K562 (cell line): Measurements from ENCODE around the gene DRD2. TPM values are rescaled to one million over a fixed set of nuclear protein-coding genes. Genes with fewer than 3 reads are reported as not detected.

Experiments
- ATAC-seq: fragments of 200-7000 bp; cut with Tn5 transposase; 3 replicates; pipeline ENCODE4 v1.9.1; 2020; ENCODE audit warnings: moderate library complexity
- BruUV-seq: library from RNA; stranded (reverse); fragments of 400-500 nt; replicated peaks from 2 replicates; lab custom pipeline; 2021; lab: Mats Ljungman, UMichigan
- CTCF ChIA-PET: fragments of 300-600 bp; formaldehyde crosslinking; extraction: SDS; loops from one replicate; lab custom pipeline; 2021; ENCODE audit warnings: low intra/inter-chr PET ratio; lab: Yijun Ruan, JAX
- POLR2A ChIA-PET: fragments of 300-600, 350-650 bp; sonication (Branson Sonifier 250); formaldehyde crosslinking; extraction: SDS; loops from one replicate; lab custom pipeline; 2021; ENCODE audit warnings: antibody characterized with exemption, inconsistent platforms; lab: Yijun Ruan, JAX
- DNase-seq, 4 experiments: peaks; one replicate each; pipeline versions ENCODE4 v3.0.0 to v3.0.0-alpha.2; 2011 to 2018; ENCODE audit warnings: low spot score in 3 of 4, mixed read lengths in 3 of 4; ENCODE audit errors: extremely low read depth in 1 of 4
- FAIRE-seq: peaks from 2 replicates; lab custom pipeline; 2011; peaks lifted over from hg19 to GRCh38; lab: Jason Lieb, UNC
- H2AFZ ChIP-seq: 2 replicates; pipeline ENCODE4 v1.6.0; 2011; ENCODE audit warnings: low read depth, low read length, control low read depth, inconsistent platforms
- H3K27ac ChIP-seq: fragments of 200-600 bp; 3 replicates; pipeline ENCODE4 v1.8.0; 2011; ENCODE audit warnings: low read depth, mild to moderate bottlenecking, control low read depth, inconsistent platforms, low read length, moderate library complexity, mixed read lengths; ENCODE audit errors: extremely low read depth
- H3K27me3 ChIP-seq, 2 experiments: fragments of 300-600 bp in 1 of 2; 2 replicates in 1 of 2; 3 replicates in 1 of 2; pipeline versions ENCODE4 v1.6.0 to v1.8.0; 2011; ENCODE audit warnings: inconsistent platforms in 2 of 2, low read length in 2 of 2, mild to moderate bottlenecking in 1 of 2, mixed read lengths in 1 of 2, moderate library complexity in 1 of 2; ENCODE audit not compliant: control insufficient read depth in 2 of 2, insufficient read depth in 2 of 2
- H3K36me3 ChIP-seq: fragments of 300-600 bp; 3 replicates; pipeline ENCODE4 v1.8.0; 2011; ENCODE audit warnings: mild to moderate bottlenecking, low read length, inconsistent platforms; ENCODE audit not compliant: control insufficient read depth, insufficient read depth
- H3K4me1 ChIP-seq, 2 experiments: fragments of 200-600 bp in 1 of 2; replicated peaks in 1 of 2; 2 replicates in 1 of 2; 3 replicates in 1 of 2; pipeline versions ENCODE4 v1.5.1 to v1.8.0; 2011; ENCODE audit warnings: inconsistent platforms in 2 of 2, low read length in 2 of 2, mild to moderate bottlenecking in 1 of 2, mixed read lengths in 1 of 2, moderate library complexity in 1 of 2; ENCODE audit not compliant: control insufficient read depth in 2 of 2, insufficient read depth in 2 of 2
- H3K4me2 ChIP-seq: 2 replicates; pipeline ENCODE4 v1.6.1; 2011; ENCODE audit warnings: low read length, control low read depth, inconsistent platforms, mixed read lengths; ENCODE audit not compliant: insufficient read depth
- H3K4me3 ChIP-seq: fragments of 200-600 bp; sonication (generic), shearing (Covaris generic); 2 replicates; pipeline ENCODE4 v1.5.1; 2016; ENCODE audit warnings: control low read depth, inconsistent platforms
- H3K79me2 ChIP-seq: fragments of 200-600 bp; 3 replicates; pipeline ENCODE4 v1.8.0; 2011; ENCODE audit warnings: low read length, inconsistent platforms; ENCODE audit not compliant: control insufficient read depth, insufficient read depth
- H3K9ac ChIP-seq, 2 experiments: 2 replicates each; pipeline versions ENCODE4 v1.6.0 to v1.6.1; 2011; ENCODE audit warnings: low read depth in 2 of 2, low read length in 2 of 2, control low read depth in 1 of 2, inconsistent platforms in 1 of 2, mild to moderate bottlenecking in 1 of 2, mixed read lengths in 1 of 2; ENCODE audit not compliant: insufficient read depth in 1 of 2
- H3K9me1 ChIP-seq: one replicate; pipeline ENCODE4 v1.6.0; 2011; ENCODE audit warnings: inconsistent platforms, mild to moderate bottlenecking, low read length, moderate library complexity; ENCODE audit not compliant: control insufficient read depth, insufficient read depth
- H3K9me3 ChIP-seq: replicated peaks from 2 replicates; pipeline ENCODE4 v1.5.1; 2011; ENCODE audit warnings: low read depth, low read length, inconsistent platforms; ENCODE audit not compliant: control insufficient read depth, insufficient read depth
- H4K20me1 ChIP-seq: replicated peaks from 2 replicates; pipeline ENCODE4 v1.6.1; 2011; ENCODE audit warnings: low read length, inconsistent platforms, mixed read lengths; ENCODE audit not compliant: control insufficient read depth, insufficient read depth
- BMI1 ChIP-seq: fragments of 150-350 bp; IDR thresholded peaks from 2 replicates; pipeline ENCODE4 v1.6.1; 2014; ENCODE audit warnings: low read length
- CBFB ChIP-seq: sonication (generic); formaldehyde crosslinking; IDR thresholded peaks from 2 replicates; pipeline ENCODE4 v1.4.0; 2020; ENCODE audit warnings: mild to moderate bottlenecking, missing genetic modification reagents
- FOXP1 ChIP-seq: sonication (generic); formaldehyde crosslinking; IDR thresholded peaks from 2 replicates; pipeline ENCODE4 v1.8.0; 2022; ENCODE audit warnings: mild to moderate bottlenecking, missing genetic modification reagents
- KDM4B ChIP-seq, 2 experiments: fragments of 450-650 bp in 1 of 2; sonication (generic) in 1 of 2; IDR thresholded peaks; 2 replicates each; pipeline ENCODE4 v1.6.1; 2016 to 2017; ENCODE audit warnings: borderline replicate concordance in 2 of 2, antibody characterized with exemption in 1 of 2, low read depth in 1 of 2, mild to moderate bottlenecking in 1 of 2
- MAFF ChIP-seq: IDR thresholded peaks from 2 replicates; pipeline ENCODE4 v1.6.1; 2012; ENCODE audit warnings: low read length, improper control_type of control experiment
- NFXL1 ChIP-seq: fragments of 450-650 bp; formaldehyde crosslinking; IDR thresholded peaks from 2 replicates; pipeline ENCODE4 v1.4.0; 2021; ENCODE audit warnings: mild to moderate bottlenecking
- NFYB ChIP-seq: IDR thresholded peaks from 2 replicates; pipeline ENCODE4 v1.6.1; 2011; ENCODE audit warnings: mild to moderate bottlenecking, moderate library complexity; ENCODE audit not compliant: insufficient read length; ENCODE audit errors: extremely low read depth
- RB1 ChIP-seq: fragments of 450-650 bp; IDR thresholded peaks from 2 replicates; pipeline ENCODE4 v1.6.1; 2017; ENCODE audit warnings: low read depth, mild to moderate bottlenecking
- RBM15 ChIP-seq: fragments of 200-400 bp; formaldehyde crosslinking; IDR thresholded peaks from 2 replicates; pipeline ENCODE4 v1.6.1; 2018; ENCODE audit warnings: mild to moderate bottlenecking, low read length, moderate library complexity; ENCODE audit not compliant: insufficient read depth
- RFX7 ChIP-seq: fragments of 250-450 bp; sonication (Bioruptor Pico); IDR thresholded peaks from 2 replicates; pipeline ENCODE4 v1.5.1; 2021; ENCODE audit warnings: mild to moderate bottlenecking
- SMAD2 ChIP-seq: fragments of 150-350 bp; IDR thresholded peaks from 2 replicates; pipeline ENCODE4 v1.6.1; 2014; ENCODE audit warnings: low read depth, mild to moderate bottlenecking, low read length
- TAL1 ChIP-seq: fragments of 450-650 bp; IDR thresholded peaks from 2 replicates; pipeline ENCODE4 v1.6.1; 2016; ENCODE audit warnings: mild to moderate bottlenecking
- ZNF324 ChIP-seq: fragments of 250-450 bp; sonication (Bioruptor Pico); IDR thresholded peaks from 2 replicates; pipeline ENCODE4 v1.4.0; 2020; ENCODE audit warnings: mild to moderate bottlenecking
- WGBS: fragments of 100-300 bp; shearing (Covaris generic); methylation state at CpG from one replicate; pipeline ENCODE4 v1.1.6; 2016; ENCODE audit warnings: low coverage, mixed read lengths; ENCODE audit not compliant: insufficient coverage; ENCODE audit errors: missing lambda C conversion rate; 5-methylcytosine and 5-hydroxymethylcytosine counted together
- in situ Hi-C: fragments of 300-500 bp; cut with MboI; formaldehyde crosslinking; loops from 4 replicates; pipeline ENCODE4 v1.15.0; 2018; ENCODE audit warnings: inconsistent platforms, mixed read lengths
- intact Hi-C: fragments of 100-400 bp; cut with micrococcal nuclease; formaldehyde crosslinking; loops from 2 replicates; pipeline ENCODE4 v1.14.2; 2022
- polyA plus RNA-seq, 8 experiments: library from polyadenylated mRNA; depleted of rRNA in 4 of 8; stranded (reverse) in 5 of 8; unstranded in 3 of 8; fragments of >200 nt; fragmentation: Nextera tagmentation in 2 of 8; fragmentation: Illumina TruSeq in 1 of 8; extraction: Ambion mirVana in 2 of 8; extraction: Trizol in 1 of 8; gene quantifications; 2 replicates each; pipeline versions ENCODE4 v1.2.1 to v1.2.3, GENCODE V29; 2011 to 2014; ENCODE audit warnings: inconsistent platforms in 1 of 8, missing spikeins in 1 of 8
- total RNA-seq, 7 experiments: library from RNA; depleted of rRNA in 6 of 7; stranded (reverse); fragments of >200 nt in 6 of 7; fragmentation: Illumina TruSeq in 2 of 7; extraction: Trizol in 2 of 7; gene quantifications; 2 replicates each; pipeline versions ENCODE4 v1.2.1 to v1.2.3, GENCODE V29; 2011 to 2021; ENCODE audit warnings: low replicate concordance in 1 of 7
- TF ChIP-seq, protein P1 (sequence below): fragments of 250-450 bp; sonication (Bioruptor Pico); IDR thresholded peaks from 2 replicates; pipeline ENCODE4 v1.4.0; 2020; ENCODE audit warnings: mild to moderate bottlenecking, moderate library complexity

Gene DRD2
- total and polyA plus RNA-seq, 9 of the 15 experiments (the other 6 are each of a cell fraction or from before 2014, with no cell fraction given) = not detected

DNA sequence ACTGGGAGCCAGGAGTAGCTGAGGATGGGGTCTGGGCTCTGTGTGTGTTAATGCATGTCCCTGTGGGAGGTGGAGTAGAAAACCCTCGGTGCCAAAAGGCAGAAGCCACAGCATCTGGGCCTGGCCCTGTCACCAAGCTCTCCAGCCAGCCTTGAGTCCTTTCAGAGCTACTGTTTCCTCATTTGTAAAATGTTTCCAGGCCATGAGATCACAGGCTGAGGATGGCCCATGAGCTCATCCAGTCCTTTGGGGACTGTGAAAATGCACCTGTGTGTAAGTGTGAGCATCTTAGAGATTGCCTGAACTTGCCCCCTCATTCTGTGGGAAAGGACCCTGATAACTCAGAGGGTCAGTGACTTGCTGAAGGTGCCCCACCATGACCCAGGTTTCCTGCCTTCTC is 78.5 kb downstream of the DRD2 start:
- Histone ChIP-seq H3K9me3 (no peaks in the 10 kb centered on the region), H3K9ac (no peak overlapping the region), H3K4me2 (no peak overlapping the region), H4K20me1 (peaks cover 5% of the 10 kb centered on the region; the same call in 1 of the 2 replicates), H3K79me2 (no peaks in the 10 kb centered on the region), H3K27me3 (peaks cover 10 to 61% of the 10 kb centered on the region in 2 experiments; a peak in 4 of 5 replicates), H3K4me1 (0 out of 5 replicates have a peak, but pooled peaks cover 0 to 5% of the 10 kb centered on the region in 2 experiments), H2AFZ (no peak overlapping the region), H3K27ac (no peak overlapping the region), H3K4me3 (no peak overlapping the region), H3K36me3 (no peaks in the 10 kb centered on the region), H3K9me1 (no peaks in the 10 kb centered on the region)
- POLR2A ChIA-PET = interaction anchor here (1.0 kb wide), 1 partner anchor 11 kb away, joined by 3 read pairs; no protein-coding TSS in a partner anchor
- ATAC-seq = no peak
- in situ Hi-C loops = no loop called here
- DNase-seq = no peak
- intact Hi-C loops = no loop called here
- 0% methylated on average over 1 of the region's 1 CpG for WGBS
- FAIRE-seq = no peak
- TF ChIP-seq ZNF324 (no peak), NFYB (no peak), SMAD2 (no peak), MAFF (no peak), TAL1 (no peak)
- BruUV-seq = no TSS peak
- CTCF ChIA-PET = no interaction called here

DNA sequence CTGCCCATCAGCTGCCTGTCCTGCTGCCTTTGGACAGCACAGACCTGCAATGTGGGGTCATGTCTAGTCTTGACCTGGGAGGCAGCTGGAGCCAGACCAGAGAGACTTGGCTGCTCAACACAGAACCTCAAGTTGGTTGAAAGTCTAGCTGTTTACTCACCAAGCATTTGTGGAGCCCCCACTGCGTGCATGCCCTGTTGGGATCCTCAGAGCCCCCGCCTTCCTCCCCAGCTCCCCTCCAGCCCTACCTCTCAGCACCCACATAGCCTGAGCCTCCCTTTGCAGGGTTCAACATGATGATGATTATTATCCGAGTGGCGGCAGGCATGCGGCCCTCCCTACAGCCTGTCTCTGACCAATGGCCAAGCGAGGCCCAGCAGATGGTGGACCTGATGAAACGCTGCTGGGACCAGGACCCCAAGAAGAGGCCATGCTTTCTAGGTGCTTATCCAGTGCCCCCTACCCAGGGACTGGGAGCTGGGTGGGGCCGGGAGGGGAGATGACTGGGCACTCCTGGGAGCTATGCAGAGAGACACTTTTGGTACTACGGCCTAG is 79.3 kb downstream of the DRD2 start:
- ChIA-PET CTCF (no interaction called here), POLR2A (interaction anchor here (1.0 kb wide), 1 partner anchor 10 kb away, joined by 3 read pairs; no protein-coding TSS in a partner anchor)
- no peak overlapping the region for H2AFZ ChIP-seq
- DNase-seq (no peak), FAIRE-seq (no peak), ATAC-seq (no peak)
- 5% methylated on average over 7 of the region's 9 CpGs for WGBS
- no TSS peak for BruUV-seq
- no peak overlapping the region for H3K4me2 ChIP-seq
- peaks cover 10 to 54% of the 10 kb centered on the region in 2 experiments; a peak in 4 of 5 replicates for H3K27me3 ChIP-seq
- H3K4me3 ChIP-seq = no peak overlapping the region
- H3K4me1 ChIP-seq = 0 out of 5 replicates have a peak, but pooled peaks cover 0 to 5% of the 10 kb centered on the region in 2 experiments
- no peak overlapping the region for H3K27ac ChIP-seq
- H3K36me3 ChIP-seq = no peaks in the 10 kb centered on the region
- H3K9me1 ChIP-seq = no peaks in the 10 kb centered on the region
- TF ChIP-seq, protein P1, sequence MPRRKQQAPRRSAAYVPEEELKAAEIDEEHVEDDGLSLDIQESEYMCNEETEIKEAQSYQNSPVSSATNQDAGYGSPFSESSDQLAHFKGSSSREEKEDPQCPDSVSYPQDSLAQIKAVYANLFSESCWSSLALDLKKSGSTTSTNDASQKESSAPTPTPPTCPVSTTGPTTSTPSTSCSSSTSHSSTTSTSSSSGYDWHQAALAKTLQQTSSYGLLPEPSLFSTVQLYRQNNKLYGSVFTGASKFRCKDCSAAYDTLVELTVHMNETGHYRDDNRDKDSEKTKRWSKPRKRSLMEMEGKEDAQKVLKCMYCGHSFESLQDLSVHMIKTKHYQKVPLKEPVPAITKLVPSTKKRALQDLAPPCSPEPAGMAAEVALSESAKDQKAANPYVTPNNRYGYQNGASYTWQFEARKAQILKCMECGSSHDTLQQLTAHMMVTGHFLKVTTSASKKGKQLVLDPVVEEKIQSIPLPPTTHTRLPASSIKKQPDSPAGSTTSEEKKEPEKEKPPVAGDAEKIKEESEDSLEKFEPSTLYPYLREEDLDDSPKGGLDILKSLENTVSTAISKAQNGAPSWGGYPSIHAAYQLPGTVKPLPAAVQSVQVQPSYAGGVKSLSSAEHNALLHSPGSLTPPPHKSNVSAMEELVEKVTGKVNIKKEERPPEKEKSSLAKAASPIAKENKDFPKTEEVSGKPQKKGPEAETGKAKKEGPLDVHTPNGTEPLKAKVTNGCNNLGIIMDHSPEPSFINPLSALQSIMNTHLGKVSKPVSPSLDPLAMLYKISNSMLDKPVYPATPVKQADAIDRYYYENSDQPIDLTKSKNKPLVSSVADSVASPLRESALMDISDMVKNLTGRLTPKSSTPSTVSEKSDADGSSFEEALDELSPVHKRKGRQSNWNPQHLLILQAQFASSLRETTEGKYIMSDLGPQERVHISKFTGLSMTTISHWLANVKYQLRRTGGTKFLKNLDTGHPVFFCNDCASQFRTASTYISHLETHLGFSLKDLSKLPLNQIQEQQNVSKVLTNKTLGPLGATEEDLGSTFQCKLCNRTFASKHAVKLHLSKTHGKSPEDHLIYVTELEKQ (CRISPR knock-in tag) = no peak
- TF ChIP-seq FOXP1 (CRISPR knock-in tag) (no peak), BMI1 (no peak), CBFB (no peak), RB1 (no peak), KDM4B (IDR thresholded peaks at IDR 0.05; ENCODE audit: borderline replicate concordance in 2 of 2, low read depth in 1 of 2) (no peak), NFXL1 (no peak), RBM15 (no peak), RFX7 (CRISPR knock-in tag) (no peak)
- in situ Hi-C loops (no loop called here), intact Hi-C loops (no loop called here)
- 0 out of 2 replicates have a peak, but pooled peaks cover 5% of the 10 kb centered on the region for H4K20me1 ChIP-seq
- no peaks in the 10 kb centered on the region for H3K79me2 ChIP-seq
- no peaks in the 10 kb centered on the region for H3K9me3 ChIP-seq
- H3K9ac ChIP-seq = no peak overlapping the region
